IgD-negative memory B cell (primary cell): ENCODE data around the gene LRP1B. TPM values are rescaled to one million over a fixed set of nuclear protein-coding genes. Genes with fewer than 3 reads are reported as not detected.
"Not testable (repeated sequence)": the region's sequence is repeated elsewhere in the genome, so short reads cannot be mapped to it uniquely, and the experiment has no call there.

Experiments
- H3K27ac Mint-ChIP-seq, 3 donors: one replicate each; pipeline ENCODE4 v1.8.0; 2020 to 2022; ENCODE audit warnings: mild to moderate bottlenecking in 3 of 3, mixed read lengths in 3 of 3, moderate library complexity in 1 of 3
- H3K27me3 Mint-ChIP-seq: one replicate; pipeline ENCODE4 v1.8.0; 2021; ENCODE audit warnings: mixed read lengths
- H3K36me3 Mint-ChIP-seq: one replicate; pipeline ENCODE4 v1.8.0; 2020; ENCODE audit warnings: mild to moderate bottlenecking, mixed read lengths
- H3K4me1 Mint-ChIP-seq, 3 donors: one replicate each; pipeline ENCODE4 v1.8.0; 2020 to 2022; ENCODE audit warnings: mixed read lengths in 3 of 3, mild to moderate bottlenecking in 1 of 3
- H3K4me3 Mint-ChIP-seq, 4 donors: one replicate each; pipeline ENCODE4 v1.8.0; 2020 to 2022; ENCODE audit warnings: mild to moderate bottlenecking in 4 of 4, mixed read lengths in 4 of 4, moderate library complexity in 3 of 4
- H3K9me3 Mint-ChIP-seq, 3 donors: one replicate each; pipeline ENCODE4 v1.8.0; 2020 to 2021; ENCODE audit warnings: mixed read lengths in 3 of 3, mild to moderate bottlenecking in 1 of 3
- polyA plus RNA-seq: library from polyadenylated mRNA; unstranded; fragments of 300-500 nt; fragmentation: Illumina TruSeq; gene quantifications from one replicate; pipeline ENCODE4 v1.2.3, GENCODE V29; 2021

The LRP1B gene
- polyA plus RNA-seq, 1 donor from 2014 or later = not detected

- Mint-ChIP-seq H3K9me3 (peaks cover 4 to 8% (median 5%) of the 10 kb centered on the region in 3 donors), H3K27ac (no peak overlapping the region), H3K27me3 (no peaks in the 10 kb centered on the region), H3K4me1 (no peaks in the 10 kb centered on the region), H3K4me3 (no peak overlapping the region), H3K36me3 (no peaks in the 10 kb centered on the region)
Observed at GRCh38 chr2:141001750-141002149, 1129.1 kb downstream of the LRP1B start.

- H3K4me3 Mint-ChIP-seq = no peak overlapping the region
- no peaks in the 10 kb centered on the region for H3K27me3 Mint-ChIP-seq
- no peaks in the 10 kb centered on the region for H3K4me1 Mint-ChIP-seq
- H3K27ac Mint-ChIP-seq = no peak overlapping the region
- no peaks in the 10 kb centered on the region for H3K36me3 Mint-ChIP-seq
- H3K9me3 Mint-ChIP-seq = peaks cover 0 to 2% (median 2%) of the 10 kb centered on the region in 3 donors
Observed at GRCh38 chr2:140998577-140998976, 1132.2 kb downstream of the LRP1B start.

GRCh38 chr2:140998017-140998416, 1132.8 kb downstream of the LRP1B start:
- no peak overlapping the region for H3K4me3 Mint-ChIP-seq
- no peaks in the 10 kb centered on the region for H3K36me3 Mint-ChIP-seq
- peaks cover 0 to 2% (median 0%) of the 10 kb centered on the region in 3 donors for H3K9me3 Mint-ChIP-seq
- no peaks in the 10 kb centered on the region for H3K27me3 Mint-ChIP-seq
- H3K4me1 Mint-ChIP-seq = no peaks in the 10 kb centered on the region
- H3K27ac Mint-ChIP-seq = no peak overlapping the region

DNA sequence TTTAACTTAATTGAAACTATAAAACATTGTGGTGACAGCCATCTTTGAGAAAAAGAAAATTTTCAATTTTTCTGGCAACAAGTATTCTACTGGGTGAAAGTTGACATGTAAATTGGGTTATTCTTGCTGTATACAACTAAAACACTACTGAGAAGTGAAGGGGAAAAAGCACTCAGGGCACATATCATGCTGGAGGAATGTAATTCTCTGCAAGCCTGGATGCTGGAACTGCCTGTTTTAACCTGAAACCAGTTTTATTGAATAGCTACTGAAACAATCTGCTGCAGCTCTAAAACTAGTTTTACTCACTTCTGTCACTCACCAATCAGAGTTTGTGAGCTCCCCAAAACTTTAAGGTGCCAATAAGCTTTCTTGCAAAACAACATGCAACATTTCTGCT, 1136.0 kb downstream of the LRP1B start:
- Mint-ChIP-seq H3K27ac (no peak overlapping the region), H3K36me3 (no peaks in the 10 kb centered on the region), H3K4me3 (no peak overlapping the region), H3K4me1 (no peaks in the 10 kb centered on the region), H3K9me3 (no peaks in the 10 kb centered on the region), H3K27me3 (no peaks in the 10 kb centered on the region)

GRCh38 chr2:140990416-140990815, 1140.4 kb downstream of the LRP1B start:
- Mint-ChIP-seq H3K4me1 (no peaks in the 10 kb centered on the region), H3K9me3 (no peaks in the 10 kb centered on the region), H3K36me3 (no peaks in the 10 kb centered on the region), H3K27me3 (no peaks in the 10 kb centered on the region), H3K4me3 (no peak overlapping the region), H3K27ac (no peak overlapping the region)

GRCh38 chr2:140988597-140988996, 1142.2 kb downstream of the LRP1B start:
- no peak overlapping the region for H3K27ac Mint-ChIP-seq
- H3K36me3 Mint-ChIP-seq = no peaks in the 10 kb centered on the region
- H3K27me3 Mint-ChIP-seq = no peaks in the 10 kb centered on the region
- H3K4me1 Mint-ChIP-seq = no peaks in the 10 kb centered on the region
- H3K9me3 Mint-ChIP-seq = no peaks in the 10 kb centered on the region
- H3K4me3 Mint-ChIP-seq = no peak overlapping the region

DNA sequence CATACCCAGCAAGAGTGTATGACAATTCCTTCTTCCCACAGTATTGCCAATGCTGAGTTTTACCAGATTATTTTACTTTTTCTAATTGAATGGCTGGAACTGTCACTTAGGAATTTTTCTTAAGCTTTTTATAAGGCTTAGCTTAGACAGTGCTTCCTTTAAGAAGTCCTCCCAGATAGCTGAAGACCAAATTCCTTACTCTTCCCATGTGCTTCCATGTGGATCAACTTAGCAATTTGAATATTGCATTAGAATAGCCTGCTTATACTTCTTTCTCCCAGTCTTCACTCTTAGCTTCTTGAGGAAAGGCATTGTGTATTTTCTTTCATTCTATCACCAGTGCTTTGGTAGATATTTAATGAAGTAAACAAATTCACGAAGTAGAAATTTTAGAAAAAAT, 1144.4 kb downstream of the LRP1B start:
- H3K4me1 Mint-ChIP-seq = no peaks in the 10 kb centered on the region
- no peak overlapping the region for H3K27ac Mint-ChIP-seq
- H3K36me3 Mint-ChIP-seq = no peaks in the 10 kb centered on the region
- peaks cover 0 to 2% (median 0%) of the 10 kb centered on the region in 3 donors for H3K9me3 Mint-ChIP-seq
- no peaks in the 10 kb centered on the region for H3K27me3 Mint-ChIP-seq
- H3K4me3 Mint-ChIP-seq = no peak overlapping the region

DNA sequence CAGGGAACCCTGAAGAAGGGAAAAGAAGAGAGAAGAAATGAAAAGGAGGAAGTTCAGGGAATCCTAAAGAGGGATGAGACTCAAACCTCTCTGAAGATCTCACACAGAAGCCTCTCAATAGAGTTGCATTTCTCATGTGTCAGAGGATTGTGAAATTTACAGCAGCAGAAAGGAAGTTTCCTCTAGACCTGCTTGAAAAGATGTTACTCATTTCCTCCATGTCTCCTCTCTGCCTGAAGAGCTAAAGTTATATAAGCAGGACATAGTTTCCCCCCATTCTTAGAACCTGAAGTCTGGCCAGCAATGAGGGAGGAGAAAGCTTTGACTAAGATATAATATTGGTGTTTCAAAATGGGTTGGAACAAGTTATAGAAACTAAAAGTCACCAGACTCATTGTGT, 1155.6 kb downstream of the LRP1B start:
- H3K4me3 Mint-ChIP-seq = no peak overlapping the region
- H3K36me3 Mint-ChIP-seq = no peaks in the 10 kb centered on the region
- peaks cover 0 to under 1% (median 0%) of the 10 kb centered on the region in 3 donors for H3K9me3 Mint-ChIP-seq
- H3K27ac Mint-ChIP-seq = no peak overlapping the region
- no peaks in the 10 kb centered on the region for H3K4me1 Mint-ChIP-seq
- H3K27me3 Mint-ChIP-seq = no peaks in the 10 kb centered on the region

- Mint-ChIP-seq H3K4me1 (peaks cover 0 to 2% (median 0%) of the 10 kb centered on the region in 3 donors), H3K27ac (no peak overlapping the region), H3K36me3 (no peaks in the 10 kb centered on the region), H3K4me3 (no peak overlapping the region), H3K27me3 (no peaks in the 10 kb centered on the region), H3K9me3 (peaks cover 0 to 4% (median 0%) of the 10 kb centered on the region in 3 donors)
Observed at GRCh38 chr2:140972724-140973123, 1158.1 kb downstream of the LRP1B start.

GRCh38 chr2:140964324-140964723, 1166.5 kb downstream of the LRP1B start:
- not testable (repeated sequence) for H3K9me3 Mint-ChIP-seq, H3K4me3 Mint-ChIP-seq, H3K4me1 Mint-ChIP-seq, H3K27ac Mint-ChIP-seq, H3K36me3 Mint-ChIP-seq, H3K27me3 Mint-ChIP-seq

DNA sequence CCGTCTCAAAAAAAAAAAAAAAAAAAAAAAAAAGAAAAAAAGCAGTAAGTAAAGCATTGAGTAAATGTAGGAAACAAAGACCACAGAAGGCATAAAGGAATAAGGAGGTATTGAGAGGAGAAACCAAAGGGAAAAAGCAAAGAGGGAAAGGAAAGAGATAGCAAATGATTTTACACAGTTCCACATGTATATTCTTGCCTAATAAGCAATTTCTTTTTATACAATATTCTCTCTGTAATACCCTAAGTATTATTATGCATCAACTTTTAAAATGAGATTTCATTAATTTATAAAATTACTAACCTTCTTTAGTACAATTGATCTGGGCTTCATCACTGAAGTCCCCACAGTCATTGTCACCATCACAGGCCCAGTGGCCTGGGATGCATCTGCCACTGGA, 1180.9 kb downstream of the LRP1B start:
- no peaks in the 10 kb centered on the region for H3K27me3 Mint-ChIP-seq
- no peaks in the 10 kb centered on the region for H3K36me3 Mint-ChIP-seq
- H3K4me3 Mint-ChIP-seq = no peak overlapping the region
- no peaks in the 10 kb centered on the region for H3K4me1 Mint-ChIP-seq
- H3K27ac Mint-ChIP-seq = no peak overlapping the region
- H3K9me3 Mint-ChIP-seq = peaks cover 3 to 5% (median 5%) of the 10 kb centered on the region in 3 donors

DNA sequence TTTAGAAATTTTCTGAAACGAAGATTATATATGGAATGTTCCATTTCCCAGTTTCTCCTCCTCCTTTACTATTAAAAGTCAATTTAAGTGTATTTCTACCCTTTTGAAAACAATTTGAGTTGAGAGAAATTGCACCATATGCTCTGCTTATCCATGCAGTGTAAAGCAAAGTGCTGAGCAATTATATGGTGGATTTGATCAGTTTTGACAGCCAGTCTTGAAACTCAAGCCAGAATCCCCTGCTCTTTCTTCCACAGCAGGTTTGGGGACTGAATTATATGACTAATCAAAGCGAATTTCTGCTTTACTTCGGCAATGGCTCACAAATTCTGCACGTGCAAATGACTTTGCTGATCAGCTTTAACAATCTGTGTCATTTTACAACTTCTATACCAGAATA, 1183.6 kb downstream of the LRP1B start:
- Mint-ChIP-seq H3K36me3 (no peaks in the 10 kb centered on the region), H3K27me3 (no peaks in the 10 kb centered on the region), H3K4me3 (no peak overlapping the region), H3K4me1 (no peaks in the 10 kb centered on the region), H3K27ac (no peak overlapping the region), H3K9me3 (peaks cover 0 to 8% (median 7%) of the 10 kb centered on the region in 3 donors)

DNA sequence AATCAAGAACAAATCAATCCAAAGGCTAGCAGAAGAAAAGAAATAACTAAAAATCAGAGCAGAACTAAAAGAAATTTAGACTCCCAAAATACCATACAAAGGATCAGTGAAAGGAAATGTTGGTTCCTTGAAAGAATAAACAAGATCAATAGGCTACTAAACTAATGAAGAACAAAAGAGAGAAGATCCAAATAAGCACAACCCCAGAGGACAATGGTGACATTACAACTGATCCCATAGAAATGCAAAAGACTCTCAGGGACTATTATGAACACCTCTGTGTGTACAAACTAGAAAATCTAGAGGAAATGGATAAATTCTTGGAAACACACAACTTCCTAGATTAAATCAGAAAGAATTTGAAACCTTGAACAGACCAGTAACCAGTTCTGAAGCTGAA, 1186.9 kb downstream of the LRP1B start:
- Mint-ChIP-seq H3K9me3 (peaks cover 4 to 10% (median 8%) of the 10 kb centered on the region in 3 donors), H3K4me3 (no peak overlapping the region), H3K27ac (no peak overlapping the region), H3K27me3 (no peaks in the 10 kb centered on the region), H3K4me1 (no peaks in the 10 kb centered on the region), H3K36me3 (no peaks in the 10 kb centered on the region)

GRCh38 chr2:140942284-140942683, 1188.5 kb downstream of the LRP1B start:
- peaks cover 7 to 10% (median 10%) of the 10 kb centered on the region in 3 donors for H3K9me3 Mint-ChIP-seq
- H3K27ac Mint-ChIP-seq = no peak overlapping the region
- no peaks in the 10 kb centered on the region for H3K36me3 Mint-ChIP-seq
- H3K4me3 Mint-ChIP-seq = no peak overlapping the region
- H3K4me1 Mint-ChIP-seq = no peaks in the 10 kb centered on the region
- H3K27me3 Mint-ChIP-seq = no peaks in the 10 kb centered on the region

GRCh38 chr2:140929849-140930248, 1201.0 kb downstream of the LRP1B start:
- Mint-ChIP-seq H3K9me3 (peaks cover 0 to 4% (median 0%) of the 10 kb centered on the region in 3 donors), H3K27me3 (no peaks in the 10 kb centered on the region), H3K4me1 (no peaks in the 10 kb centered on the region), H3K4me3 (no peak overlapping the region), H3K27ac (no peak overlapping the region), H3K36me3 (no peaks in the 10 kb centered on the region)

DNA sequence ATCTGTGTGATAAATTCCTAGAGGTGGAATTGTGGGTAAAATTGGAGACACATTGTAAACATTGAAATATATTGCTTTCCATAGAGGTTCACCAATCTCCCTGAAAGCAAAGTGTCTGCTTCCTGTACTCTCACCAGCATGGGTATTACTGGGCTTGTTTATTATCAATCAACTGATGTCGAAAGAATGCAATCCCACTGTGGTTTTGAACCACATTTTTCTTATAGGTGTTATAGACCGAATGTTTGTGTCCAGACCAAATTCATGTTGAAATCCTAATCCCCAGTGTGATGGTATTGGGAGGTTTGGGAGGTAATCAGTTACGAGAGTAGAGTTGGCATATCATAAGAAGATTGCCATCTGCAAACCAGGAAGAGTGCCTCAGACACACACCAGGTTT, 1212.4 kb downstream of the LRP1B start:
- no peak overlapping the region for H3K4me3 Mint-ChIP-seq
- no peaks in the 10 kb centered on the region for H3K27me3 Mint-ChIP-seq
- H3K36me3 Mint-ChIP-seq = no peaks in the 10 kb centered on the region
- no peak overlapping the region for H3K27ac Mint-ChIP-seq
- H3K4me1 Mint-ChIP-seq = no peaks in the 10 kb centered on the region
- peaks cover 0 to 9% (median 1%) of the 10 kb centered on the region in 3 donors for H3K9me3 Mint-ChIP-seq

DNA sequence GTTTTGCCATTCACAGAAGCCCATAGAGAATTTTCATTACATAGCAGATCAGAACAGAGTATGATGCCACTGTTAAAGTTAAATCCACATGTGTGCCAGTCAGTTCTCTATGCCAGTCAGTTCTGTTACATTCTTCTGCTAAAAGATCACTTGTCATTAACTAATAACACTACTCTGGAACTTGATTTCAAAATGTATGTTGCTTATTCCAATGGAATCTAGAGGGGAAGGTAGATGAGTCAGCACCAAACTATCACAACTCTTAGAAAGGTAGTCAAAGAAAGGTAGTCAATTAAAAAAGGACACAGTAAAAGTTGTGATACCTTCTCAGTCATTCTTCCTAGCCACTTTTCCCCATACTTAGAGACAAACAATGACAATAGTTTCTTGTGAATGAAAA, 1214.4 kb downstream of the LRP1B start:
- Mint-ChIP-seq H3K27ac (no peak overlapping the region), H3K27me3 (no peaks in the 10 kb centered on the region), H3K9me3 (peaks cover 0 to 6% (median 1%) of the 10 kb centered on the region in 3 donors), H3K4me3 (no peak overlapping the region), H3K4me1 (no peaks in the 10 kb centered on the region), H3K36me3 (no peaks in the 10 kb centered on the region)
